Globus pallidus (tissue), 1 donor: ENCODE results near the gene INPP5D.

Experiments
- DNase-seq: peaks from one replicate; pipeline ENCODE4 v3.0.0-alpha.2; 2015; ENCODE audit warnings: low spot score

The INPP5D gene

DNA sequence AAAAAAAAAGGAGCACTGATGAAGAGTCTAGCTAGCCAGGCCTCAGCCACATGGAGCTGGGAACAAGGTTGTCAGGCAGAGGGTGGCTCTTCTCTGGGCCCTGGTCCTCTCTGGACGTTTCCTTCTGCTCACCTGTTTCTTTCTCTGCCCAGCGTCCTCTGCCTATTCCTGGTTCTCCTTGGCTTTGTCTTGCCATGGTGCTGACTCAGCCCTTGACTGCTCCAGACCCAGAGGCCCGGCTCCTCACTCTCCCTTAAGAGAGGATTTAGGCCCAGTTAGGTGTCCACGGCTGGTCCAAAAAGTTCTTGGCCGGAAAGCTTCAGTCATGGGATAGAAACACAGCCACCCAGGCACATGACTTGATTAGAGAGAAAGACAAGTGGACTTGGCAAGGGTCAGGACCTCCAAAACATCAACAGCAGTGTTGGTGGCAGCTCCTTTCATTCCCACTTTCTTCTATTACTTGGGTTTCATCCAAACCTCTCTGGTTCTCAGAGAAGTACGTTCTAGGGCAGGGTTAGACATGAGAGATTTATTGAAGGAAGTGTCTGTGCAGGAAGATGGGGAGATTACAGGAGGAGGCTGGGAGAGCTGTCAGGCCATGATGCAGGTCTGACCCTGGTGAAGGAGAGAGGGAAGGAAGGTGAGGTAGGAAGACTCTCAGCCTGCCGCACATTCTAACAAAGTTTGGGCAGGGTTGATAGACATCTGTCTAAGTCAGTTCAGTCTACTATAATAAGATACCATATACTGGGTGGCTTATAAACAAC is 176.9 kb downstream of the INPP5D start:
- DNase-seq = no peak

DNA sequence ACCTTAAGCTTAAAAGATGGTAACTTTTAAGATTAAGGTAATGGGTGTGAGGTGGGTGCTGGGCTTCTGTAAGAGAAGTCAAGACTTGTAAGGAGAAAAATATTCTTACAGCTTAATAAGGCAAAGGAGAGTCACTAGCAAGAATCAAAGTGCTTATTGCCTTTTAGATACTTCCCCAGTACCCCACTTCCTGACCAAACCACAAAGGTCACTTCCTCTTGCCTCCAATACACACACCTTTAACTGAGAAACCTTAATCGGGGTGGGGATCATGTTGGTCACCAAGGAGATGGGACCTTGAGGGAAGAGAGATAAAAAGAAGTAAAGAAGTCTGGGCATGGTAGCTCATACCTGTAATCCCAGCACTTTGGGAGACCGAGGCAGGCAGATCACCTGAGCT is 180.8 kb downstream of the INPP5D start:
- DNase-seq = no peak

GRCh38 chr2:233241803-233242202 is 181.7 kb downstream of the INPP5D start:
- DNase-seq = no peak

- no peak for DNase-seq
Measured at GRCh38 chr2:233242231-233242927, 182.2 kb downstream of the INPP5D start.

- no peak for DNase-seq
Measured at GRCh38 chr2:233243348-233243747, 183.2 kb downstream of the INPP5D start.

- DNase-seq = no peak
Measured at GRCh38 chr2:233244818-233245217, 184.7 kb downstream of the INPP5D start.

DNA sequence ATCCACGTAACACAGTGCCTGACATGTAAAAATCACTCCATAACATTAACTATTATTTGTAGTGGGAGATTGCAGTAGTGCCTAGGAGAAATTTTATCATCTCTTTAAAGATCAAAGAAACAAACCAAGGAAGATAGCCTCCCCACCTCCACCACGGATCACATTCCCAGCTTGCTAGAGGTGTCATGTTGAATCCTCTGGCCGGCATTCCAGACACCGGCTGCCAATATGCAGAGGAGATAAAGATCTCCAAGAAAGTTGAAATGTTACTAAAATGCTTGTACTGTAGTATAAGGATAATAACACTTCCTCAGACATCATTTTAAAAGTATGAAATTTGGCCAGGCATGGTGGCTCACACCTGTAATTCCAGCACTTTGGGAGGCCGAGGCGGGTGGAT is 185.3 kb downstream of the INPP5D start:
- no peak for DNase-seq

DNA sequence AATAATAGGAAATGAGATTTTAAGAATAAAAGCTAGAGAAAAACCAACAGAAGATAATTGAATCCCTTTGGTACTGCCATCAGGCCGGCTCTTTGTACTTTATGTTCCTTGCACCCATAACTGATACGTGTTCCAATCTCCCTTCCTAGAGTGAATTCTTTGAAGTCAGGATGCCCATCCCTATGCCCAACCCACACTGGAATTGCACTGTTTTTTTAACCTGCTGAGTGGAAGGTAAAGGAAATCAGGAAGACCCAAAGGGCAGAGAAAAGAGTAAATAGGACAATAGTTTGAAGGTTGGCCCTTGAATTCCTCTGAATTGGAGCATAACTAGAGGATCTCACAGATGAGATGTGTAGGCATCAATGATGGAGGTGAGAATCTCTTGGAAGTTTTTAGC is 187.0 kb downstream of the INPP5D start:
- DNase-seq = no peak

DNA sequence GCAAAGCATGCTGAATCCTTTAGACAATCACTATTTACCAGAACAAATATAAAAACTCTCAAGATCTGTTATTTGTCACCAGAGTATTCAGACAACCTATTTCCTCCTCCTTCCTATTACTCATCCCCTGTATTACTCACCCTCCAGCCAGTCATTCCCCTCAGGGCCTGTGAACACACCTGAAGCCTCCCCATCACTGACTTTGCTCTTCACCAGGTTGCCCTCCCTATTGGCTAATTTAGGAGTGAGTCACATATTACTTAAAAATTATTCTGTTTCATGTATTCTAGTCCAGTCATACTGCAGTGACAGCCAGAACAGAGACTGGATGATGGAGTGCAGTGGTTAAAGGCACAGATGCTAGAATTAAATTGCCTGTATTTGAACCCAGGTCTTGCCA is 187.6 kb downstream of the INPP5D start:
- DNase-seq = no peak

GRCh38 chr2:233248999-233249398 is 188.9 kb downstream of the INPP5D start:
- peak; percentile 17 for DNase-seq

GRCh38 chr2:233250568-233250967 is 190.4 kb downstream of the INPP5D start:
- no peak for DNase-seq

GRCh38 chr2:233250985-233251305 is 190.8 kb downstream of the INPP5D start:
- DNase-seq = no peak

GRCh38 chr2:233251306-233252116 is 191.4 kb downstream of the INPP5D start, which contains the start of gene ATG16L1:
ATG16L1 (plus strand) TSS chr2:233251673; CDS start chr2:233251828, 155 bp downstream.
- peak; percentile 96 for DNase-seq

DNA sequence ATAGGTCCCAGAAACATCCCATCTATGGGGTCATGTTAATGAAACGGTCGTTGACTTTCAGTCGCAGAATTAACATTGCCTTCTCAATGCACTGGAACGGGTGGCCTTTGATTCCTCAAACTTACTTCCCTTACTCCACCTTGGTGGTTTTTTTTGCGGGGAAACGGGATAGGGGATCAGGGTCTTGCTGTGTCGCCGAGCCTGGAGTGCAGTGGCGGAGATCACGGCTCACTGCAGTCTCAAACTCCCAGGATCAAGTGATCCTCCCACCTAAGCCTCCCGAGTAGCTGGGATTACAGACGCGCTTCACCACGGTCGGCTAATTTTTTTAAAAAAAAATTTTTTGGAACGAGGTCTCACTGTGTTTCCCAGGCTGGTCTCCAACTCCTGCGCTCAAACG is 192.1 kb downstream of the INPP5D start:
- DNase-seq = no peak

DNA sequence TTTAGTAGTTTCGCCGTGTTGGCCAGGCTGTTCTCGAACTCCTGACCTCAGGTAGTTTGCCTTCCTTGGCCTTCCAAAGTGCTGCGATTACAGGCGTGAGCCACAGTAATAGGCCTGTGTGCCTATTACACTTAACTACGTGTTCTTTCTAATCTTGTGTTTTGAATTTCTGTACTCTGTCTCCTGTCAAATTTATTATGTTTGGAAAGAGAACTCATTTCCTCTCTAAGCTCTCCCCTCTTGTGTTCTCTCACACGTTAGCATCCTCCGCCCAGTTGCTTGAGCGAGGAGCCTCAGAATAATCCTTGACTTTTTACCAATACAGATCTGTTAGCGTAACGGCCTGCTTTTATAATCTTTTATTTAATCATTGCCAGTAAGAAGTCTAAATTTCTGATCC is 195.0 kb downstream of the INPP5D start:
- DNase-seq = no peak

GRCh38 chr2:233256048-233256447 is 195.9 kb downstream of the INPP5D start:
- no peak for DNase-seq
